SK-N-SH (cell line): ENCODE data around the gene CCL15. TPM values are rescaled to one million over a fixed set of nuclear protein-coding genes. Genes with fewer than 3 reads are reported as not detected.

ENCODE experiments used
- CTCF ChIA-PET: fragments of 300-600, 350-600 bp; formaldehyde crosslinking; extraction: SDS; loops from one replicate; lab custom pipeline; 2021; lab: Yijun Ruan, JAX
- POLR2A ChIA-PET: fragments of 350-600 bp; sonication (Branson Sonifier 250); formaldehyde crosslinking; extraction: SDS; loops from one replicate; lab custom pipeline; 2020; ENCODE audit warnings: antibody characterized with exemption, inconsistent platforms; lab: Yijun Ruan, JAX
- DNase-seq: peaks from one replicate; pipeline ENCODE4 v3.0.0; 2012
- H2AFZ ChIP-seq: fragments of 200-600 bp; sonication (generic); 2 replicates; pipeline ENCODE4 v1.8.1; 2016; ENCODE audit warnings: antibody characterized with exemption, mild to moderate bottlenecking, low read depth
- H3F3A ChIP-seq: fragments of 200-600 bp; sonication (generic); replicated peaks from 2 replicates; pipeline ENCODE3; 2016; ENCODE audit warnings: antibody characterized with exemption, mild to moderate bottlenecking; ENCODE audit not compliant: insufficient read depth
- H3K27ac ChIP-seq, 2 experiments: fragments of 200-500 bp in 1 of 2; fragments of 200-600 bp in 1 of 2; sonication (Bioruptor generic) in 1 of 2; sonication (generic), shearing (Covaris generic) in 1 of 2; 2 replicates each; pipeline versions ENCODE4 v1.5.1 to v1.6.1; 2014 to 2016; ENCODE audit warnings: low read depth in 2 of 2, inconsistent platforms in 1 of 2, low read length in 1 of 2, mild to moderate bottlenecking in 1 of 2, mixed read lengths in 1 of 2
- H3K27me3 ChIP-seq: fragments of 200-600 bp; sonication (generic), shearing (Covaris generic); 2 replicates; pipeline ENCODE4 v1.6.1; 2016; ENCODE audit warnings: mixed run types; ENCODE audit not compliant: insufficient read depth
- H3K36me3 ChIP-seq, 2 experiments: fragments of 200-500 bp in 1 of 2; fragments of 200-600 bp in 1 of 2; sonication (Bioruptor generic) in 1 of 2; sonication (generic) in 1 of 2; replicated peaks in 1 of 2; 2 replicates each; pipeline versions ENCODE3 to v1.5.1; 2014 to 2016; ENCODE audit warnings: low read length in 1 of 2, mild to moderate bottlenecking in 1 of 2; ENCODE audit not compliant: insufficient read depth in 2 of 2, control insufficient read depth in 1 of 2
- H3K4me1 ChIP-seq, 2 experiments: fragments of 200-500 bp in 1 of 2; fragments of 200-600 bp in 1 of 2; sonication (Bioruptor generic) in 1 of 2; sonication (generic), shearing (Covaris generic) in 1 of 2; 2 replicates each; pipeline versions ENCODE4 v1.5.1 to v1.6.1; 2014 to 2016; ENCODE audit warnings: low read depth in 1 of 2, low read length in 1 of 2, mixed run types in 1 of 2; ENCODE audit not compliant: insufficient read depth in 2 of 2, control insufficient read depth in 1 of 2
- H3K4me2 ChIP-seq: fragments of 200-600 bp; sonication (generic), shearing (Covaris generic); 2 replicates; pipeline ENCODE4 v1.6.1; 2017; ENCODE audit warnings: mixed run types
- H3K4me3 ChIP-seq, 2 experiments: fragments of 200-500 bp in 1 of 2; fragments of 200-600 bp in 1 of 2; sonication (Bioruptor generic) in 1 of 2; sonication (generic), shearing (Covaris generic) in 1 of 2; 2 replicates each; pipeline versions ENCODE4 v1.5.1 to v1.8.1; 2014 to 2016; ENCODE audit warnings: low read depth in 2 of 2, inconsistent platforms in 1 of 2, low read length in 1 of 2, mild to moderate bottlenecking in 1 of 2, mixed read lengths in 1 of 2, moderate library complexity in 1 of 2
- H3K79me2 ChIP-seq: fragments of 200-600 bp; sonication (generic); 2 replicates; pipeline ENCODE4 v1.8.1; 2017; ENCODE audit warnings: mild to moderate bottlenecking; ENCODE audit not compliant: insufficient read depth
- H3K9ac ChIP-seq: fragments of 200-600 bp; sonication (generic); 2 replicates; pipeline ENCODE4 v1.6.1; 2017; ENCODE audit warnings: mixed run types
- H3K9me2 ChIP-seq: fragments of 200-600 bp; sonication (generic); 2 replicates; pipeline ENCODE4 v1.6.1; 2017; ENCODE audit warnings: mixed run types
- H3K9me3 ChIP-seq: fragments of 200-600 bp; sonication (generic); 2 replicates; pipeline ENCODE4 v1.6.1; 2017; ENCODE audit warnings: mixed run types, mild to moderate bottlenecking, moderate library complexity
- H4K20me1 ChIP-seq: fragments of 200-600 bp; sonication (generic); 2 replicates; pipeline ENCODE4 v1.6.1; 2017; ENCODE audit warnings: mild to moderate bottlenecking, mixed run types; ENCODE audit not compliant: insufficient read depth
- EZH2phosphoT487 ChIP-seq: fragments of 200-600 bp; sonication (generic); IDR thresholded peaks from 2 replicates; pipeline ENCODE4 v1.6.1; 2017; ENCODE audit warnings: low read depth, mixed run types, mild to moderate bottlenecking, antibody characterized with exemption, moderate library complexity, borderline replicate concordance
- GATA2 ChIP-seq: sonication (generic); formaldehyde crosslinking; IDR thresholded peaks from 2 replicates; pipeline ENCODE4 v1.5.0; 2020; ENCODE audit warnings: mild to moderate bottlenecking, missing genetic modification reagents
- MXI1 ChIP-seq: IDR thresholded peaks from 2 replicates; pipeline ENCODE4 v1.6.1; 2012; ENCODE audit warnings: mild to moderate bottlenecking, low read depth, low read length, improper control_type of control experiment
- NFIC ChIP-seq: IDR thresholded peaks from 2 replicates; pipeline ENCODE4 v1.4.0; 2012; ENCODE audit warnings: borderline replicate concordance
- POLR2AphosphoS5 ChIP-seq: IDR thresholded peaks from 2 replicates; pipeline ENCODE4 v1.6.1; 2012; ENCODE audit warnings: low read depth, low read length
- RAD21 ChIP-seq: IDR thresholded peaks from 2 replicates; pipeline ENCODE4 v1.6.1; 2012; ENCODE audit warnings: mild to moderate bottlenecking, low read length
- TAF1 ChIP-seq: IDR thresholded peaks from 2 replicates; pipeline ENCODE4 v1.6.1; 2012; ENCODE audit warnings: low read depth, mild to moderate bottlenecking, low read length, moderate library complexity, borderline replicate concordance
- YY1 ChIP-seq: IDR thresholded peaks from 2 replicates; pipeline ENCODE4 v1.4.0; 2012; ENCODE audit warnings: low read depth, mild to moderate bottlenecking
- WGBS: methylation state at CpG from one replicate; pipeline ENCODE4 v1.1.6; 2017; ENCODE audit warnings: low lambda C conversion rate; 5-methylcytosine and 5-hydroxymethylcytosine counted together
- polyA plus RNA-seq, 3 experiments: library from polyadenylated mRNA; depleted of rRNA; stranded (reverse); fragments of >200 nt; gene quantifications; 2 replicates each; pipeline ENCODE4 v1.2.3, GENCODE V29; 2012
- TF ChIP-seq, protein P1 (sequence below): fragments of 150-350 bp; IDR thresholded peaks from 2 replicates; pipeline ENCODE4 v1.6.1; 2016; ENCODE audit warnings: mild to moderate bottlenecking, low read depth, low read length

CCL15 gene
- polyA plus RNA-seq, 1 of the 3 experiments (the other 2 are of a cell fraction) = not detected

DNA sequence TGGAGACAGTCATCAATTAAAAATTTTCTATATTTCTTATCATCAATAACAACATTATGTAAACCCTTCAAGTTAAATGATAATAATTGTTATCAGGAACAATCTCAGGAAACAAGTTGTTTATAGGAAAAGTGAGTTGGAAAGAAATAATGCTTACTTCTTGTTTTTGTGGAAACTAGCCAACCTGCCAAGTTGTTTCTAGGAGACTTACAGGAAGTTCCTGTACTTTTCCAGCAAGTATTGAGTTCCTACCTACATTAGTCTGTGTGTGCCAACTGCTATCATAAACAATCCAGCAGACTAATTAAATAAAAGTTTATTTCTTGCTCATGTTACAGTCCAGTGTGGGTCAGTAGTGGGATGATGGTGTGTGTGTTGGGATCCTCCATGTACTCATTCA is 13.2 kb downstream of the CCL15 start (continued):
- no peak for TF ChIP-seq POLR2AphosphoS5

DNA sequence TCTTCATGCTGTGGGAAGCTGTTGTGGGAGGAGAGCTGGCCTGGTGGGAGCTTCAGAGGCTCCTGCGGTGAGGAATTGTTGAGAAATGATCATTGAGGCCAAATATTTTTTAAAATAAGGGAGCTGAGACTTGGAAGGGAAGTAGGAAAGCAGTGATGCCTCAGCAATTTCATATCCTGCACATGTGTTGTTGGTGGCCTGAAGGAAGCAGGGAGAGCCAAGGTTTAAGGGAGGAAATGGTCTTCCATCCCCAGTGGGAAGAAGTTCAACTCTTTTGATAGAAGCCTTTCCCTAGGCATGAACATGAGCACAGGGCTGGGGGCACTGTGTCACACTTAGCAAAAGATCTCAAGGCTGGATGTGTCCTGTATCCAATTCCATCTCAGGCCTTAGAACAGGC is 14.7 kb downstream of the CCL15 start, which contains the start of gene CCL14:
Gene CCL14 (minus strand): TSS at position 87 of the 400 bp plus-strand sequence. CDS start 80 bp downstream, at position 7.
- no peak for DNase-seq
- Histone ChIP-seq H3K4me1 (no peaks in the 10 kb centered on the region), H3K36me3 (no peaks in the 10 kb centered on the region), H3K4me2 (no peak within 1 kb of the TSS), H3K27ac (no peak within 1 kb of the TSS), H2AFZ (no peak within 1 kb of the TSS), H3F3A (no peaks in the 10 kb centered on the region), H4K20me1 (no peaks in the 10 kb centered on the region), H3K27me3 (peaks cover 36% of the 10 kb centered on the region; the same call in 1 of the 2 replicates), H3K79me2 (no peaks in the 10 kb centered on the region), H3K4me3 (no peak within 1 kb of the TSS), H3K9me2 (no peaks in the 10 kb centered on the region), H3K9ac (no peak within 1 kb of the TSS), H3K9me3 (no peaks in the 10 kb centered on the region)
- no peak for TF ChIP-seq NFIC
- TF ChIP-seq MXI1 = no peak
- no peak for TF ChIP-seq TAF1
- TF ChIP-seq YY1 = no peak
- TF ChIP-seq EZH2phosphoT487 = no peak
- WGBS = 0% methylated on average over 1 of the region's 1 CpG
- ChIA-PET POLR2A (no interaction called here), CTCF (interaction anchor here (0.8 to 2.2 kb wide), 2 partner anchors 17 to 86 kb away, joined by 4 read pairs; no protein-coding TSS in a partner anchor)

- 21% methylated on average over 6 of the region's 6 CpGs for WGBS
- no peaks in the 10 kb centered on the region for H3K9me3 ChIP-seq
These were observed 17.2 kb downstream of the CCL15 start for GRCh38 chr17:35984140-35984539.

More at GRCh38 chr17:35984140-35984539, 17.2 kb downstream of the CCL15 start:
- Histone ChIP-seq H3F3A (no peaks in the 10 kb centered on the region), H3K27ac (no peak overlapping the region), H3K27me3 (peaks cover 41% of the 10 kb centered on the region; the same call in 1 of the 2 replicates), H3K4me2 (no peak overlapping the region), H2AFZ (no peak overlapping the region), H3K36me3 (no peaks in the 10 kb centered on the region), H3K9ac (no peak overlapping the region), H3K4me1 (no peaks in the 10 kb centered on the region), H3K4me3 (no peak overlapping the region), H4K20me1 (no peaks in the 10 kb centered on the region), H3K9me2 (no peaks in the 10 kb centered on the region), H3K79me2 (no peaks in the 10 kb centered on the region)
- TF ChIP-seq, protein P1, sequence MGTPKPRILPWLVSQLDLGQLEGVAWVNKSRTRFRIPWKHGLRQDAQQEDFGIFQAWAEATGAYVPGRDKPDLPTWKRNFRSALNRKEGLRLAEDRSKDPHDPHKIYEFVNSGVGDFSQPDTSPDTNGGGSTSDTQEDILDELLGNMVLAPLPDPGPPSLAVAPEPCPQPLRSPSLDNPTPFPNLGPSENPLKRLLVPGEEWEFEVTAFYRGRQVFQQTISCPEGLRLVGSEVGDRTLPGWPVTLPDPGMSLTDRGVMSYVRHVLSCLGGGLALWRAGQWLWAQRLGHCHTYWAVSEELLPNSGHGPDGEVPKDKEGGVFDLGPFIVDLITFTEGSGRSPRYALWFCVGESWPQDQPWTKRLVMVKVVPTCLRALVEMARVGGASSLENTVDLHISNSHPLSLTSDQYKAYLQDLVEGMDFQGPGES = no peak
- TF ChIP-seq GATA2 (CRISPR knock-in tag) (no peak), RAD21 (no peak)
- ChIA-PET CTCF (interaction anchor here (0.5 kb wide), 1 partner anchor 67 kb away, joined by 3 read pairs; no protein-coding TSS in a partner anchor), POLR2A (no interaction called here)
- no peak for DNase-seq
